ENCODE results near the gene NDEL1.

The NDEL1 gene

GRCh38 chr17:8467527-8467926 lies 31.8 kb downstream of the NDEL1 start:
- H3K4me2 ChIP-seq (ENCODE audit: low read length): no peak overlapping the region
- H3K9ac ChIP-seq (ENCODE audit: low read length): no peak overlapping the region
- H3K4me3 ChIP-seq (ENCODE audit: low read length): no peak overlapping the region
- H3K79me2 ChIP-seq (ENCODE audit: low read length): no peaks in the 10 kb centered on the region
- H3K27me3 ChIP-seq (ENCODE audit: low read depth, low read length): no peaks in the 10 kb centered on the region
- H3K36me3 ChIP-seq (replicated peaks; ENCODE audit: low read depth, low read length): peaks cover 10% of the 10 kb centered on the region
- TF ChIP-seq, protein P1, sequence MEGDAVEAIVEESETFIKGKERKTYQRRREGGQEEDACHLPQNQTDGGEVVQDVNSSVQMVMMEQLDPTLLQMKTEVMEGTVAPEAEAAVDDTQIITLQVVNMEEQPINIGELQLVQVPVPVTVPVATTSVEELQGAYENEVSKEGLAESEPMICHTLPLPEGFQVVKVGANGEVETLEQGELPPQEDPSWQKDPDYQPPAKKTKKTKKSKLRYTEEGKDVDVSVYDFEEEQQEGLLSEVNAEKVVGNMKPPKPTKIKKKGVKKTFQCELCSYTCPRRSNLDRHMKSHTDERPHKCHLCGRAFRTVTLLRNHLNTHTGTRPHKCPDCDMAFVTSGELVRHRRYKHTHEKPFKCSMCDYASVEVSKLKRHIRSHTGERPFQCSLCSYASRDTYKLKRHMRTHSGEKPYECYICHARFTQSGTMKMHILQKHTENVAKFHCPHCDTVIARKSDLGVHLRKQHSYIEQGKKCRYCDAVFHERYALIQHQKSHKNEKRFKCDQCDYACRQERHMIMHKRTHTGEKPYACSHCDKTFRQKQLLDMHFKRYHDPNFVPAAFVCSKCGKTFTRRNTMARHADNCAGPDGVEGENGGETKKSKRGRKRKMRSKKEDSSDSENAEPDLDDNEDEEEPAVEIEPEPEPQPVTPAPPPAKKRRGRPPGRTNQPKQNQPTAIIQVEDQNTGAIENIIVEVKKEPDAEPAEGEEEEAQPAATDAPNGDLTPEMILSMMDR (IDR thresholded peaks at IDR 0.05; ENCODE audit: low read depth, low read length): no peak
- no peak for TF ChIP-seq EZH2phosphoT487 (IDR thresholded peaks at IDR 0.05; ENCODE audit: low read depth)
- H4K20me1 ChIP-seq (ENCODE audit: insufficient read depth, low read length): no peaks in the 10 kb centered on the region
- no peaks in the 10 kb centered on the region for H3K4me1 ChIP-seq (ENCODE audit: low read length)
- no peaks in the 10 kb centered on the region for H3K9me3 ChIP-seq (ENCODE audit: insufficient read depth, low read length)
- H3K27ac ChIP-seq (ENCODE audit: low read length): no peak overlapping the region
- H2AFZ ChIP-seq (ENCODE audit: low read depth, low read length): no peak overlapping the region

GRCh38 chr17:8468127-8468526 lies 32.4 kb downstream of the NDEL1 start:
- Histone ChIP-seq H3K79me2 (ENCODE audit: low read length) (no peaks in the 10 kb centered on the region), H3K27ac (ENCODE audit: low read length) (no peak overlapping the region), H3K4me1 (ENCODE audit: low read length) (no peaks in the 10 kb centered on the region), H3K27me3 (ENCODE audit: low read depth, low read length) (no peaks in the 10 kb centered on the region), H4K20me1 (ENCODE audit: insufficient read depth, low read length) (no peaks in the 10 kb centered on the region), H3K36me3 (replicated peaks; ENCODE audit: low read depth, low read length) (peaks cover 6% of the 10 kb centered on the region), H3K9ac (ENCODE audit: low read length) (no peak overlapping the region), H3K4me2 (ENCODE audit: low read length) (no peak overlapping the region), H3K9me3 (ENCODE audit: insufficient read depth, low read length) (no peaks in the 10 kb centered on the region), H3K4me3 (ENCODE audit: low read length) (no peak overlapping the region), H2AFZ (ENCODE audit: low read depth, low read length) (no peak overlapping the region)
- TF ChIP-seq, protein P1 (IDR thresholded peaks at IDR 0.05; ENCODE audit: low read depth, low read length): no peak
- no peak for TF ChIP-seq EZH2phosphoT487 (IDR thresholded peaks at IDR 0.05; ENCODE audit: low read depth)

GRCh38 chr17:8468980-8469379 lies 33.3 kb downstream of the NDEL1 start:
- no peak overlapping the region for H3K9ac ChIP-seq (ENCODE audit: low read length)
- no peaks in the 10 kb centered on the region for H3K79me2 ChIP-seq (ENCODE audit: low read length)
- no peaks in the 10 kb centered on the region for H4K20me1 ChIP-seq (ENCODE audit: insufficient read depth, low read length)
- no peaks in the 10 kb centered on the region for H3K9me3 ChIP-seq (ENCODE audit: insufficient read depth, low read length)
- no peak overlapping the region for H2AFZ ChIP-seq (ENCODE audit: low read depth, low read length)
- H3K27ac ChIP-seq (ENCODE audit: low read length): no peak overlapping the region
- TF ChIP-seq EZH2phosphoT487 (IDR thresholded peaks at IDR 0.05; ENCODE audit: low read depth): no peak
- TF ChIP-seq, protein P1 (IDR thresholded peaks at IDR 0.05; ENCODE audit: low read depth, low read length): no peak
- H3K4me2 ChIP-seq (ENCODE audit: low read length): no peak overlapping the region
- peaks cover 6% of the 10 kb centered on the region for H3K36me3 ChIP-seq (replicated peaks; ENCODE audit: low read depth, low read length)
- no peak overlapping the region for H3K4me3 ChIP-seq (ENCODE audit: low read length)
- H3K27me3 ChIP-seq (ENCODE audit: low read depth, low read length): no peaks in the 10 kb centered on the region
- H3K4me1 ChIP-seq (ENCODE audit: low read length): no peaks in the 10 kb centered on the region

DNA sequence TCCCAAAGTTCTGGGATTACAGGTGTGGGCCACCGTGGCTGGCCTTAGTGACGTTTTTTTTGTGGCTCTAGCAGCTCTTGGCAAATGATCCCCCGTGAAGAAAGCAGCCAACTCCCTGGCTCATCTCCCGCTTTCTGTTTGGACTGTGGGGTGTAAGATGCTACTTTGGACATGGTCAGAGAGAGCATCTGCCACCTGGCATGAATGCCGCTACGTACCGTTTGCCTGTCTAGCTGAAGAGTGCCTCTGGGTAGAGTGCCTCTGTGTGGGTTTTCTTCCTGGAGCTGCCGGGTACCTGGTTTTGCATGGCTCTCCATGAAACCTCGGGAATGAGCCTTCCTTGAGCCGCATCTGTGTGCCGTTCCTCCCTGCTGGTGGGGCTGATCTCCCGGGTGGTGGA lies 34.3 kb downstream of the NDEL1 start:
- no peaks in the 10 kb centered on the region for H4K20me1 ChIP-seq (ENCODE audit: insufficient read depth, low read length)

More for the DNA sequence above, 34.3 kb downstream of the NDEL1 start:
- no peaks in the 10 kb centered on the region for H3K9me3 ChIP-seq (ENCODE audit: insufficient read depth, low read length)
- H3K79me2 ChIP-seq (ENCODE audit: low read length): no peaks in the 10 kb centered on the region
- no peak overlapping the region for H3K4me2 ChIP-seq (ENCODE audit: low read length)
- H3K36me3 ChIP-seq (replicated peaks; ENCODE audit: low read depth, low read length): peaks cover 6% of the 10 kb centered on the region
- no peak overlapping the region for H3K27ac ChIP-seq (ENCODE audit: low read length)
- TF ChIP-seq EZH2phosphoT487 (IDR thresholded peaks at IDR 0.05; ENCODE audit: low read depth): no peak
- TF ChIP-seq, protein P1 (IDR thresholded peaks at IDR 0.05; ENCODE audit: low read depth, low read length): no peak
- H3K4me3 ChIP-seq (ENCODE audit: low read length): no peak overlapping the region
- H3K27me3 ChIP-seq (ENCODE audit: low read depth, low read length): no peaks in the 10 kb centered on the region
- H3K9ac ChIP-seq (ENCODE audit: low read length): no peak overlapping the region
- H2AFZ ChIP-seq (ENCODE audit: low read depth, low read length): no peak overlapping the region
- no peaks in the 10 kb centered on the region for H3K4me1 ChIP-seq (ENCODE audit: low read length)
